ENCODE measurements around the gene CCDC188. TPM values are rescaled to one million over a fixed set of nuclear protein-coding genes. Genes with fewer than 3 reads are reported as not detected.

CCDC188 gene
- total and polyA plus RNA-seq, 2 of the 8 experiments (the other 6 are each of a cell fraction or from before 2014, with no cell fraction given) = not detected

DNA sequence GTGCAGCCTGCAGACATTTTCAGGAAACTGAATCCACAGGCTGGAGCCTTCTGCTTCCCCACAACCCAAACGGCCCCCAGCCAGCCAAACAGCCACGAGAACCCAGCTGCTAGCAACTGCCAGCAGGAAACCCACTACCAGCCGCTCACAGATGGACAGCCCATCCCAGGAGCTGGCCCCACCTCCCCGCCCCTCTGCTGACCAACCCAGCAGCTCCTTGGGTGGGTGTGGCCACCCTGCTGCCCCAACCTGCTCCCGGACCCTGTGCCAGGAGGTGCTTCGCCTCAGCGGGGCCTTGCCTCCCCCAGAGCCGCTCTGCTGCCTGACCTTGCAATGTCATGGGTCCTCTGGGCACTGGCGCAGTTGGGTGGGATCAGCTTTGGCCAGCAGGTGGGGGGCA lies 8.2 kb upstream of the CCDC188 start:
- Histone ChIP-seq H2BK12ac (ENCODE audit: low read depth, low read length) (no peak overlapping the region), H4K5ac (ENCODE audit: insufficient read length, low read depth, low read length) (no peak overlapping the region), H3K14ac (ENCODE audit: insufficient read length) (no peak overlapping the region), H3K9me3 (ENCODE audit: insufficient read depth in 2 of 2, low read depth in 1 of 2, low read length in 1 of 2) (no peaks in the 10 kb centered on the region), H3K4ac (replicated peaks; ENCODE audit: insufficient read length, low read depth, low read length) (no peak overlapping the region), H3K27ac (ENCODE audit: low read depth, low read length) (no peak overlapping the region), H2BK120ac (replicated peaks; ENCODE audit: low read depth, low read length) (no peak overlapping the region), H3K79me2 (ENCODE audit: control insufficient read depth in 1 of 2, insufficient read depth in 2 of 2, low read length in 2 of 2) (no peaks in the 10 kb centered on the region), H4K8ac (ENCODE audit: extremely low read depth, insufficient read depth, low read length) (no peak overlapping the region; the same call in 1 of the 2 replicates), H2AK5ac (ENCODE audit: low read depth, low read length) (no peak overlapping the region), H3K36me3 (ENCODE audit: control insufficient read depth in 2 of 4, insufficient read depth in 4 of 4, low read length in 3 of 4) (no peaks in the 10 kb centered on the region), H2BK5ac (ENCODE audit: low read depth, low read length) (no peak overlapping the region), H2BK20ac (ENCODE audit: low read length) (no peak overlapping the region), H3K56ac (replicated peaks; ENCODE audit: insufficient read length, low read depth, low read length) (no peak overlapping the region), H3K9ac (replicated peaks in 1 of 4; ENCODE audit: extremely low read depth in 1 of 4, low read depth in 3 of 4, low read length in 3 of 4) (no peak overlapping the region), H3K4me3 (ENCODE audit: extremely low read depth in 1 of 4, insufficient read depth in 2 of 4, low read depth in 3 of 4, low read length in 4 of 4) (no peak overlapping the region), H4K20me1 (replicated peaks in 1 of 2; ENCODE audit: control insufficient read depth in 1 of 2, insufficient read depth in 2 of 2, low read length in 2 of 2) (peaks cover 0 to 1% of the 10 kb centered on the region in 2 experiments), H3K18ac (ENCODE audit: extremely low read depth, low read length) (peak overlapping the region; percentile 13; the same call in 1 of the 2 replicates), H3K79me1 (ENCODE audit: low read depth, low read length) (no peaks in the 10 kb centered on the region), H3K4me1 (replicated peaks in 1 of 4; ENCODE audit: control insufficient read depth in 3 of 4, insufficient read depth in 4 of 4, low read length in 3 of 4) (peaks cover 0 to 7% (median 4%) of the 10 kb centered on the region in 4 experiments; a peak in 4 of 7 replicates), H2AFZ (ENCODE audit: low read length) (no peak overlapping the region), H3K27me3 (replicated peaks in 1 of 4; ENCODE audit: control insufficient read depth in 3 of 4, extremely low read depth in 1 of 4, insufficient read depth in 3 of 4, low read length in 3 of 4) (no peaks in the 10 kb centered on the region), H3K23me2 (ENCODE audit: low read depth, low read length) (peaks cover 13% of the 10 kb centered on the region; the same call in 1 of the 2 replicates), H2BK15ac (ENCODE audit: low read length) (peak overlapping the region; percentile 61; the same call in 1 of the 2 replicates), H3K23ac (ENCODE audit: insufficient read length) (no peak overlapping the region), H3K4me2 (ENCODE audit: insufficient read depth in 1 of 2, low read depth in 2 of 2, low read length in 2 of 2) (peak overlapping the region in 1 of 2 experiments; percentile 33; a peak in 1 of 4 replicates), H4K91ac (replicated peaks; ENCODE audit: insufficient read length, low read length) (no peak overlapping the region)
- ChIA-PET CTCF (ENCODE audit: partially characterized antibody) (interaction anchor here (0.8 to 2.8 kb wide), 17 partner anchors 13 to 158 kb away, joined by 3 to 17 read pairs (median 4); no protein-coding TSS in a partner anchor), POLR2A (ENCODE audit: partially characterized antibody) (no interaction called here)
- DNase-seq (ENCODE audit: low read depth in 1 of 2, low spot score in 2 of 2) = peak in 1 of 2 experiments; percentile 76
- WGBS, 2 experiments (ENCODE audit: extremely low coverage in 1 of 2, insufficient coverage in 1 of 2, insufficient read length in 1 of 2, insufficient replicate concordance in 2 of 2, low coverage in 1 of 2, low lambda C conversion rate in 2 of 2, missing lambda C conversion rate in 1 of 2) = 42% methylated on average over 8 of the region's 9 CpGs; no CpG with 5 or more reads in 1 of the 2 experiments
- TF ChIP-seq CHD1 (IDR thresholded peaks at IDR 0.05; ENCODE audit: low read depth, low read length) (no peak), TCF12 (IDR thresholded peaks at IDR 0.05; ENCODE audit: low read depth, low read length) (no peak), SIN3A (conservative IDR thresholded peaks at IDR 0.05 in 1 of 2, IDR thresholded peaks at IDR 0.05 in 1 of 2; ENCODE audit: low read depth in 1 of 2, low read length in 2 of 2) (0 out of 4 replicates have a peak, but pooled peaks of 1 of the 2 experiments have one; percentile 27), RBBP5 (IDR thresholded peaks at IDR 0.05; ENCODE audit: borderline replicate concordance, low read depth, low read length) (no peak), RAD21 (IDR thresholded peaks at IDR 0.05 in 1 of 2, conservative IDR thresholded peaks at IDR 0.05 in 1 of 2; ENCODE audit: low read depth in 2 of 2, low read length in 2 of 2) (peak in 1 of 2 experiments; percentile 14; a peak in 1 of 4 replicates)
- FAIRE-seq = peak; percentile 32
